ENCODE data around the gene RPS29. TPM values are rescaled to one million over a fixed set of nuclear protein-coding genes. Genes with fewer than 3 reads are reported as not detected.
"Not testable (repeated sequence)": the region's sequence is repeated elsewhere in the genome, so short reads cannot be mapped to it uniquely, and the experiment has no call there.

Gene RPS29
- total RNA-seq, 2 donors from 2014 or later = 1,577 to 1,586 TPM

DNA sequence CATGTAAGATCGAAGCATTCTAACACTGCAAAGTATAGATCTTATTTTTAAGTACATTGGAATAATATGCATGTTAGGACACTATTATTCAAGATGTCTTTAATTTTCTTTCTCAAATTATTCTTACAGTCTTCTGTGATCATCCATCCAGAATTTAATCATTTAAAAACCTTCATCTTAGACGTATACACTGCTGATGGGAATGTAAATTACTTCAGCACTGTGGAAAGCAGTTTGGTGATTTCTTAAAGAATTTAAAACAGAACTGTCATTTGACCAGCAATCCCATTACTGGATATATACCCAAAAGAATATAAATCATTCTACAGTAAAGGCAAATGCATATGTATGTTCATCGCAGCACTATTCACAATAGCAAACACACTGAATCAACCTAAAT lies 3.2 kb upstream of the RPS29 start:
- Mint-ChIP-seq H3K27ac (no peak overlapping the region), H3K27me3 (ENCODE audit: insufficient read depth) (no peaks in the 10 kb centered on the region), H3K4me3 (no peak overlapping the region), H3K36me3 (ENCODE audit: low read depth) (peaks cover 16% of the 10 kb centered on the region), H3K4me1 (peaks cover 3% of the 10 kb centered on the region), H3K9me3 (no peaks in the 10 kb centered on the region)
- Histone ChIP-seq H3K4me1 (ENCODE audit: control insufficient read depth, insufficient read depth, low read length) (no peaks in the 10 kb centered on the region), H3K9me3 (ENCODE audit: control insufficient read depth, low read length) (no peaks in the 10 kb centered on the region), H3K27me3 (ENCODE audit: control insufficient read depth, insufficient read depth, low read length, poor library complexity, severe bottlenecking) (no peaks in the 10 kb centered on the region), H3K27ac (ENCODE audit: low read depth, low read length) (no peak overlapping the region), H3K36me3 (ENCODE audit: control insufficient read depth, insufficient read depth, low read length) (peaks cover 6% of the 10 kb centered on the region), H3K9ac (ENCODE audit: extremely low read depth, low read length, poor library complexity, severe bottlenecking) (no peak overlapping the region), H3K4me3 (ENCODE audit: low read length) (no peak overlapping the region)
- DNase-seq = no peak
- 80 to 94% methylated on average over 1 to 2 of the region's 3 CpGs for WGBS, 2 experiments (ENCODE audit: insufficient coverage in 1 of 2, insufficient read length in 1 of 2)
- TF ChIP-seq CTCF (conservative IDR thresholded peaks at IDR 0.05) = no peak

- TF ChIP-seq CTCF (conservative IDR thresholded peaks at IDR 0.05) = peak; percentile 95
- H3K4me1 Mint-ChIP-seq = peaks cover 22% of the 10 kb centered on the region
- no peaks in the 10 kb centered on the region for H3K9me3 ChIP-seq (ENCODE audit: control insufficient read depth, low read length)
- H3K4me3 ChIP-seq (ENCODE audit: low read length) = peak overlapping the region; percentile 91
- H3K4me1 ChIP-seq (ENCODE audit: control insufficient read depth, insufficient read depth, low read length) = no peaks in the 10 kb centered on the region
- 0 to 5% methylated on average over 1 to 7 of the region's 21 CpGs for WGBS, 2 experiments (ENCODE audit: insufficient coverage in 1 of 2, insufficient read length in 1 of 2)
- H3K4me3 Mint-ChIP-seq = peak overlapping the region; percentile 100
- no peak overlapping the region for H3K9ac ChIP-seq (ENCODE audit: extremely low read depth, low read length, poor library complexity, severe bottlenecking)
- H3K9me3 Mint-ChIP-seq = no peaks in the 10 kb centered on the region
- peak overlapping the region; percentile 100 for H3K27ac Mint-ChIP-seq
- no peaks in the 10 kb centered on the region for H3K27me3 ChIP-seq (ENCODE audit: control insufficient read depth, insufficient read depth, low read length, poor library complexity, severe bottlenecking)
- DNase-seq = peak; percentile 72
- H3K27ac ChIP-seq (ENCODE audit: low read depth, low read length) = peak overlapping the region; percentile 39
- no peaks in the 10 kb centered on the region for H3K27me3 Mint-ChIP-seq (ENCODE audit: insufficient read depth)
- H3K36me3 ChIP-seq (ENCODE audit: control insufficient read depth, insufficient read depth, low read length) = peaks cover 31% of the 10 kb centered on the region
- H3K36me3 Mint-ChIP-seq (ENCODE audit: low read depth) = peaks cover 40% of the 10 kb centered on the region
Measured at GRCh38 chr14:49586673-49587460, 687 bp upstream of the RPS29 start.

DNA sequence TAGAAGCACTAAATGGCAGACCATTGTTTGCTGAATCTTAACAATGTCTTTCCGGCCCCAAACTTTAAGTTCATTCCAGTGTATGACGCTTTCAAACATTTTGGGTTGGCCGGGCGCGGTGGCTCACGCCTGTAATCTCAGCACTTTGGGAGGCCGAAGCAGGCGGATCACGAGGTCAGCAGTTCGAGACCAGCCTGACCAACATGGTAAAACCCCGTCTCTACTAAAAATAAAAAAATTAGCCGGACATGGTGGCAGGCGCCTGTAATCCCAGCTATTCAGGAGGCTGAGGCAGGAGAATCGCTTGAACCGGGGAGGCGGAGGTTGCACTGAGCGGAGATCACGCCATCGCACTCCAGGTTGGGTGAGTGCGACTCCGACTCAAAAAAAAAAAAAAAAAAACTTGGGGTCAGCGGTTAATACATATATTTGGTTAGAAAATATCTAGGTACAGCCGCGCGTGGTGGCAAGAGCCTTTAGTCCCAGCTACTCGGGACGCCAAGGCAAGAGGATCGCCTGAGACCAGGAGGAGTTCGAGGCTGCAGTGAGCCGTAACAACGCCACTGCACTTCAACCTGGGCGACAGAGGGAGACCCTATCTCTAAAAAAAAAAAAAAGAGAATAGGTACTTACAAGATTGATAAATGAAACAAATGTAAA lies 1.1 kb downstream of the RPS29 start:
- not testable (repeated sequence) for DNase-seq; H3K27me3 ChIP-seq (ENCODE audit: control insufficient read depth, insufficient read depth, low read length, poor library complexity, severe bottlenecking); H3K27ac ChIP-seq (ENCODE audit: low read depth, low read length); H3K27me3 Mint-ChIP-seq (ENCODE audit: insufficient read depth); H3K9me3 ChIP-seq (ENCODE audit: control insufficient read depth, low read length); H3K4me1 ChIP-seq (ENCODE audit: control insufficient read depth, insufficient read depth, low read length); H3K9me3 Mint-ChIP-seq
- peak overlapping the region; percentile 91 for H3K4me3 ChIP-seq (ENCODE audit: low read length)
- peaks cover 46% of the 10 kb centered on the region for H3K36me3 Mint-ChIP-seq (ENCODE audit: low read depth)
- peak overlapping the region; percentile 81 for H3K9ac ChIP-seq (ENCODE audit: extremely low read depth, low read length, poor library complexity, severe bottlenecking)
- peaks cover 22% of the 10 kb centered on the region for H3K4me1 Mint-ChIP-seq
- peaks cover 32% of the 10 kb centered on the region for H3K36me3 ChIP-seq (ENCODE audit: control insufficient read depth, insufficient read depth, low read length)
- H3K27ac Mint-ChIP-seq = peak overlapping the region; percentile 100
- peak overlapping the region; percentile 100 for H3K4me3 Mint-ChIP-seq
- 4 to 8% methylated on average over 16 to 29 of the region's 32 CpGs for WGBS, 2 experiments (ENCODE audit: insufficient coverage in 1 of 2, insufficient read length in 1 of 2)

All from endodermal cell (in vitro differentiated cells).